KBM-7 (cell line): ENCODE results near the gene SCAPER.

Experiments used
- DNase-seq: peaks from one replicate; pipeline ENCODE4 v3.0.0-alpha.2; 2015
- in situ Hi-C: fragments of 300-500 bp; cut with MboI; formaldehyde crosslinking; loops from 2 replicates; pipeline ENCODE4 v1.14.3; 2020; ENCODE audit warnings: low sequenced_read_pairs, low pct_unique_long_range_greater_than_20kb, mixed read lengths

SCAPER gene

DNA sequence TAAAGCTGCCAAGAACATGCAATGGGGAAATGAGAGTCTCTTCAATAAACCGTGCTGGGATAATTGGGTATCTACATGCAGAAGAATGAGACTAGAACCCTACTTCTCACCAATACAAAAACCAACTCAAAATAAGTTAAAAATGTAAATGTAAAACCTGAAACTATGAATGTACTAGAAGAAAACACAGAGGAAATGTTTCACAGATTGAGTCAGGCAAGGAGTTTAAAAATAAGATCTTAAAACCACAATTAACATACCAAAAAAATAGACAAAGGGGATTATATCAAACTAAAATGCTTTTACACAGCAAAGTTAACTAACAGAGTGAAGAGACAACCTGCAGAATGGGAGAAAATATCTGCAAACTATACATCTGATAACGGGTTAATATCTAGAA is 478.2 kb downstream of the SCAPER start:
- in situ Hi-C loops = no loop called here
- no peak for DNase-seq

DNA sequence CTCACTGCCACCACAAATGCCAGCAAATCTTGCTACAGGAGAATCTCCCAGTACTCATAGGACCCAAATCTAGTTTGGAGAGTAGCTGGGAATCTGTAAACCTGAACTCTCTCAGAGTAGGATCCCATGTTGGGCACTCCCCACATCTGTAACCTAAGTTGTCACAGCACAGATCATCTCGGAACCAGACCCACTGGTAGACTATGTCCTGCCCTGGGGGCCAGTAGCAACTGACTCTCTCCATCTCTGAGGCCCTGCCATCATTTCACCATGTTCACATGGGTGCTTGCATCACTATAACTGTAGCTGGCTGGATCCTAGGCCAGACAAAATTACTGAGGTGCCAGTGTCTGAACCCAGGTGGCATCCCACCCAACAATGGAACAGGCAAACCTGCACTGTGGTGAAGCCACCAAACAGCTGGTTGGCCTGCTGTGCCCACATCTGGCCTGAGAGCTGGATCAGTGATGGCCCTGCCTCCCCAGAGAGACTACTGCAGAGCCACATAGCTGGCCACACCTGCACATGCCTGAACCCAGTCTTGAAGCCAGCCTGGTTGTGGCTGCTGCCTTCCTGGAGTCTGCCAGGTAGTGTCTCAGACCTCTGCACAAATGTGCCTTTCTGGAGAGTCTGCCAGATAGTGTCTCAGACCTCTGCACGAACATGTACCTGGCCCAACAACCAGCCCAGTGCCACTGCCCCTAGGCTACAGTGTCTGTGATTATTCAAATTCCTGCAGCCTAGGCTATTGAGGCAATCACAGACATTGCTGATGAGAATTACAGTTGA is 486.6 kb downstream of the SCAPER start:
- in situ Hi-C loops = no loop called here
- no peak for DNase-seq

- in situ Hi-C loops = no loop called here
- DNase-seq = no peak
These were observed 503.9 kb downstream of the SCAPER start for GRCh38 chr15:76401285-76401684.

- no peak for DNase-seq
- in situ Hi-C loops = no loop called here
These were observed 506.6 kb downstream of the SCAPER start for GRCh38 chr15:76398317-76399104.

GRCh38 chr15:76393614-76394013 is 511.5 kb downstream of the SCAPER start:
- in situ Hi-C loops = no loop called here
- DNase-seq = no peak

- in situ Hi-C loops = no loop called here
- DNase-seq = no peak
These were observed 513.3 kb downstream of the SCAPER start for GRCh38 chr15:76391847-76392246.

DNA sequence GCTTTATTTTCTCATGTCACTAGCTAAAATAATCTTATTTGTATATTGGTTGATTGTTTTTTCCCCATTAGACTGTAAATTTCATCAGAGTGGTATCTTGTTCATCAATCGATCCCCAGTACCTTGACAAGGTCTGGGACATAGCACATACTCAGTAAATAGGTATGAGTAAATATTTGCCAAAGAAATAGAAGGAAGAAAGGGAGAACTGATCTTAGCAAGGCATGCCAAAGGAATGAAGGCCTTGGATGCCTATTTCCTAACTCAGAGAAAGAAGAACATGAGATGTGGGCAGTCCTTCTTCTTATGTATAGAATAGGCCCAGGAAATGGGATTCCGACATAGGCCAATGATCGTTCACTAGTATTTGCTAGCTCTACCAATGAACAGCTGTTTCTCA is 513.8 kb downstream of the SCAPER start:
- in situ Hi-C loops = no loop called here
- DNase-seq = no peak

GRCh38 chr15:76390571-76390970 is 514.6 kb downstream of the SCAPER start:
- in situ Hi-C loops = no loop called here
- DNase-seq = no peak

DNA sequence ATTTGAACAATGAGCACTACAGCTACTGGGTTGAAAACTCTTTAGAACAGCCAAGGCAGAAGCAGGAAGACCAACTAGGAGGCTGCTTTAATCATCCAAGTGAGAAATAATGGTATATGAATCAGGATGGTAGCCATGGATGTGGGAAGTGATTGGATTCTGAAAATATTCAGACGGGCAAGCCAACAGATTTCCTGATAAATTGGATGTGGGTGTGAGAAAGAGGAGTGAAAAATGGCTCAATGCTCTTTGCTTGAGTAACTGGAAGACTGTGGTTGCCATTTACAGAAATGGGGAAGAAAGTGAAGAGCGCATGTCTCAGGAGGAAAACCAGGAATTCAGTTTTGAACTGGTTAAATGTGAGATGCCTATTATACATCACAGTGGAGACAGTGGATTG is 518.2 kb downstream of the SCAPER start:
- in situ Hi-C loops = no loop called here

DNA sequence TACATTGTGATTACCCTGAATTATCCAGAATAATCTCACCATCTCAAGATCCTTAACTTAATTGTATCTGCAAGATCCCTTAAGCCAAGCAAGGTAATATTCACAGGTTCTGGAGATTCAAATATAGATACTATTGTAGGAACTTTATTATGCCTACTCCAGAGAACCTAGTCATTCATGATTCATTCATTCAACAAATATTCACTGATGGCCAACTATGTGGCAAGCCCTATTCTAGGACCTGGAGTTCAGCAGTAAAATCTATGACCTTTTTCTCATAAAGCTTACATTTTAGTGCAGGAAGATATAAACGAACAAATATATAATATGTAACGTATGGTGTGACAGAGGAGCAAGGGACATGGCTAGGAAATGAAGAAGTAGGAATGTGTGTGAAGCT is 519.0 kb downstream of the SCAPER start:
- in situ Hi-C loops = no loop called here
- DNase-seq = no peak

More for the DNA sequence above, 518.2 kb downstream of the SCAPER start:
- DNase-seq = no peak

DNA sequence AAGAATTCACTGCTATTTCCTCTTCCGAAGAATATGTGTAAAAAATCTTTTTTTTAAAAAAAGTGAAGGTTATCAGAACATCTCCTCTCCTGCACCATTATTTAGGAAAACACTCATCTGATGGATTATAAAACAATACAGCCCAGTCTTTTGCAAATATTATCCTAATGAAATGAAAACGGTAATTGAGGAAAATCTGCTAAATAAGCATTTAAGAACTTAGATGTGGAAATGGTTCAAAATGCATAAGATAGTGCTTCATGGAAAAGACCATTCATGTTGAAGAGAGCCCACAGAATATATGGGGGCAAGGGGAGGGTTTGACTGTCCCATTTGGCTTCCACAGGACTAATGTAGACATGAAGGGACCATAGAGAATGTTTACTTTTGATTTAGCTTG is 520.7 kb downstream of the SCAPER start:
- in situ Hi-C loops = no loop called here
- no peak for DNase-seq

- in situ Hi-C loops = no loop called here
- no peak for DNase-seq
These were observed 522.0 kb downstream of the SCAPER start for GRCh38 chr15:76382987-76383728.

GRCh38 chr15:76381366-76381765 is 523.8 kb downstream of the SCAPER start:
- no peak for DNase-seq
- in situ Hi-C loops = no loop called here

- in situ Hi-C loops = no loop called here
- DNase-seq = no peak
These were observed 524.9 kb downstream of the SCAPER start for GRCh38 chr15:76380249-76380648.

DNA sequence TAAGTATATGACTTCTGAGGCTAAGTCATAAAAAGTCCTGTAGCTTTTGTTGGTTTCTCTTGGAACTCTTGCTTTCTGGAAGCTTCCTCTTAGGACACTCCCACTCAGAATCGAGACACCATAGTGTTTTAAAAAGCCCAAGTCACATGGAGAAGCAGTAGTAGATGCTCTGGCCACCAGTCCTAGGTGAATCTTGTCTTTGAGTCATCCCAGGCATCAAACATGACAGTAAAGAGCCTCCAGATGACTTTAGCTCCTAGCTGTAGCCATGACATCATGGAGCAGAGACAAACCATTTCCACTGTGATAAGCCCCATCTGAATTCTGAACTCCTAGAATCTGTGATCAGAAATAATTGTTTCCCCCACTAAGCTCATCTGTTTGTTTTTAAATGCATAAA is 526.4 kb downstream of the SCAPER start:
- no peak for DNase-seq
- in situ Hi-C loops = no loop called here

- in situ Hi-C loops = no loop called here
- DNase-seq = no peak
These were observed 527.4 kb downstream of the SCAPER start for GRCh38 chr15:76377751-76378150.

GRCh38 chr15:76377217-76377616 is 527.9 kb downstream of the SCAPER start:
- DNase-seq = no peak
- in situ Hi-C loops = no loop called here

GRCh38 chr15:76376816-76377215 is 528.3 kb downstream of the SCAPER start:
- in situ Hi-C loops = no loop called here
- no peak for DNase-seq

DNA sequence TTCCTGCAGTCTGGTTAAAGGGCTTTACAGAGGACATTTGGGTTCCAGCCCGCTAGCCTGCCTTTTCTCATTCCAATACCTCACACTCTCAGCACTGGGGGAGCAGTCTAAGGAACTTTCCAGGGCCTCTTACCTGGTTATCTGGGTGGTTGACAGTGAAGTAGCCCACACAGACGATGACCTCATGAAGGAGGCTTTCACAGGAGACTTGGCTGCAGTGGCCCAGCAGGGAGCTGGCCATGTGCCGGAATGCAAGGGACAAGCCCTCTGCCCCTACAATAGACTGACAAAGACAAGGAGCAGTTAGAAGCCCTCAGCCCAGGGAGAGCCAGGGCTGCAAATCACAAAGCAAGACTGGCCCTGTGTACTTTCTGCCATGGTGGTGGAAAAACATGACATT is 529.1 kb downstream of the SCAPER start:
- DNase-seq = no peak
- in situ Hi-C loops = no loop called here

GRCh38 chr15:76368122-76368621 is 537.0 kb downstream of the SCAPER start:
- DNase-seq = no peak
- in situ Hi-C loops = no loop called here
